GM18873 (cell line): ENCODE measurements around the gene GABRD.

Experiments used
- ATAC-seq: cut with Tn5 transposase; IDR thresholded peaks from one replicate; pipeline ENCODE4 v1.9.1; 2021; ENCODE audit warnings: mild to moderate bottlenecking, moderate library complexity, moderate number of reproducible peaks; ENCODE audit not compliant: unreplicated experiment, low FRiP score

The GABRD gene

GRCh38 chr1:2072109-2072806 is 53.1 kb downstream of the GABRD start:
- ATAC-seq, result no peak

GRCh38 chr1:2072891-2073290 is 53.7 kb downstream of the GABRD start:
- no peak for ATAC-seq

GRCh38 chr1:2073382-2074230 is 54.5 kb downstream of the GABRD start:
- ATAC-seq, result no peak

GRCh38 chr1:2074396-2074795 is 55.3 kb downstream of the GABRD start:
- ATAC-seq, result no peak

- no peak for ATAC-seq
Observed at GRCh38 chr1:2074944-2075740, 56.0 kb downstream of the GABRD start.

GRCh38 chr1:2076826-2077225 is 57.7 kb downstream of the GABRD start:
- no peak for ATAC-seq

- no peak for ATAC-seq
Observed at GRCh38 chr1:2078170-2078569, 59.0 kb downstream of the GABRD start.

- ATAC-seq, result no peak
Observed at GRCh38 chr1:2079396-2080085, 60.4 kb downstream of the GABRD start.

- no peak for ATAC-seq
Observed at GRCh38 chr1:2080140-2080539, 61.0 kb downstream of the GABRD start.
